ENCODE results near the gene KARS1. TPM values are rescaled to one million over a fixed set of nuclear protein-coding genes. Genes with fewer than 3 reads are reported as not detected.

KARS1 gene
- total and polyA plus RNA-seq, 2 of the 4 experiments (the other 2 are of a cell fraction): 122 to 228 TPM

DNA sequence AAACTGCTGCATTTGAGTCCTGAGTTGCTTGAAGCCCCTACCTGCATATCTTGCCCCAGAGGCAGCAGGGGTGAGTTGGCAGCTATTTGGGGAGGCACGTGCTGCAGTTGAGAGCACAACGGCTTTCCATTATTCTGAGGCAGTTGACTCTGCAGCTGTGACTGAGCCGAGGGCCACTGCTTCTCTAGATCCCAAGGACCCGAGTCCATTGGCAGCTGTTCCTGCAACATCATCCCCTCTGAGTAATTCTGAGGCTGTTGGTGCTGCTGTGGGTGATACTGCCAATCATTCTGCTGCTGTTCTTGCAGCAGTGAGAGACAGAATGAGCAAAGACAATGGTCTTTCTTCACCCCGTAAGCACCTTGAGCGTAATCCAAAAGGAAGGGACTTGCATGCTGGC lies 12.9 kb upstream of the KARS1 start:
- Histone ChIP-seq H3K23ac (ENCODE audit: low read depth, low read length) (no peak overlapping the region), H4K91ac (ENCODE audit: insufficient read depth, low read depth, low read length) (no peak overlapping the region), H2AK9ac (replicated peaks; ENCODE audit: low read depth, low read length, poor library complexity) (no peak overlapping the region), H2BK15ac (ENCODE audit: low read depth, low read length) (no peak overlapping the region), H3K9ac (ENCODE audit: low read depth, low read length) (no peak overlapping the region), H3K27me3 (ENCODE audit: control insufficient read depth, insufficient read depth, low read length) (no peaks in the 10 kb centered on the region), H3K36me3 (ENCODE audit: control insufficient read depth, insufficient read depth, low read length) (peaks cover 28% of the 10 kb centered on the region), H3K56ac (ENCODE audit: extremely low read depth, insufficient read depth, low read length) (no peak overlapping the region), H2AK5ac (ENCODE audit: low read depth, low read length) (no peak overlapping the region), H3K4ac (ENCODE audit: low read depth, low read length) (no peak overlapping the region), H2BK120ac (ENCODE audit: low read depth, low read length) (no peak overlapping the region), H3K4me3 (ENCODE audit: insufficient read depth, low read depth, low read length) (no peak overlapping the region), H3K4me2 (ENCODE audit: low read depth, low read length) (no peak overlapping the region), H3K27ac (ENCODE audit: insufficient read depth, low read length) (no peak overlapping the region), H3K9me1 (ENCODE audit: insufficient read depth, low read length) (peaks cover 6% of the 10 kb centered on the region; the same call in 1 of the 2 replicates), H2BK5ac (ENCODE audit: low read depth, low read length, poor library complexity, severe bottlenecking) (no peak overlapping the region), H4K5ac (ENCODE audit: low read depth, low read length) (no peak overlapping the region), H3K9me3 (ENCODE audit: control insufficient read depth, insufficient read depth, low read length) (no peaks in the 10 kb centered on the region), H2AFZ (replicated peaks; ENCODE audit: low read length, poor library complexity) (no peak overlapping the region), H3K18ac (ENCODE audit: low read depth, low read length) (no peak overlapping the region), H3K79me1 (ENCODE audit: low read depth in 1 of 2, low read length in 2 of 2) (peaks cover 5 to 22% of the 10 kb centered on the region in 2 experiments), H4K8ac (ENCODE audit: low read depth in 2 of 2, low read length in 2 of 2) (no peak overlapping the region), H3K4me1 (ENCODE audit: control insufficient read depth, insufficient read depth, low read length) (no peaks in the 10 kb centered on the region), H3K14ac (replicated peaks; ENCODE audit: low read depth, low read length) (no peak overlapping the region), H4K20me1 (ENCODE audit: insufficient read depth, low read length) (peaks cover 6% of the 10 kb centered on the region; the same call in 1 of the 2 replicates), H2BK20ac (ENCODE audit: low read depth, low read length) (no peak overlapping the region)
- dilution Hi-C loops (cut with HindIII; ENCODE audit: low sequenced_read_pairs, unreplicated experiment): no loop called here
- no TSS peak for BruUV-seq (replicated peaks)
- DNase-seq: no peak
- ChIA-PET CTCF (interaction anchor here (0.6 to 1.7 kb wide), 4 partner anchors 9 to 922 kb away, joined by 3 to 5 read pairs (median 4); no protein-coding TSS in a partner anchor), POLR2A (ENCODE audit: unreplicated experiment) (no interaction called here)
- intact Hi-C loops (cut with micrococcal nuclease): no loop called here
- in situ Hi-C loops (cut with MboI; ENCODE audit: low sequenced_read_pairs): no loop called here
- TF ChIP-seq, protein P1, sequence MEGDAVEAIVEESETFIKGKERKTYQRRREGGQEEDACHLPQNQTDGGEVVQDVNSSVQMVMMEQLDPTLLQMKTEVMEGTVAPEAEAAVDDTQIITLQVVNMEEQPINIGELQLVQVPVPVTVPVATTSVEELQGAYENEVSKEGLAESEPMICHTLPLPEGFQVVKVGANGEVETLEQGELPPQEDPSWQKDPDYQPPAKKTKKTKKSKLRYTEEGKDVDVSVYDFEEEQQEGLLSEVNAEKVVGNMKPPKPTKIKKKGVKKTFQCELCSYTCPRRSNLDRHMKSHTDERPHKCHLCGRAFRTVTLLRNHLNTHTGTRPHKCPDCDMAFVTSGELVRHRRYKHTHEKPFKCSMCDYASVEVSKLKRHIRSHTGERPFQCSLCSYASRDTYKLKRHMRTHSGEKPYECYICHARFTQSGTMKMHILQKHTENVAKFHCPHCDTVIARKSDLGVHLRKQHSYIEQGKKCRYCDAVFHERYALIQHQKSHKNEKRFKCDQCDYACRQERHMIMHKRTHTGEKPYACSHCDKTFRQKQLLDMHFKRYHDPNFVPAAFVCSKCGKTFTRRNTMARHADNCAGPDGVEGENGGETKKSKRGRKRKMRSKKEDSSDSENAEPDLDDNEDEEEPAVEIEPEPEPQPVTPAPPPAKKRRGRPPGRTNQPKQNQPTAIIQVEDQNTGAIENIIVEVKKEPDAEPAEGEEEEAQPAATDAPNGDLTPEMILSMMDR (conservative IDR thresholded peaks at IDR 0.05; ENCODE audit: low read depth, low read length): no peak
- TF ChIP-seq MAZ (IDR thresholded peaks at IDR 0.05; ENCODE audit: borderline replicate concordance, low read depth, low read length) (no peak), BHLHE40 (IDR thresholded peaks at IDR 0.05; ENCODE audit: low read depth, low read length) (no peak), RFX5 (IDR thresholded peaks at IDR 0.05; ENCODE audit: low read depth, low read length) (no peak), MAFK (IDR thresholded peaks at IDR 0.05; ENCODE audit: low read depth, low read length) (no peak), POLR2A (IDR thresholded peaks at IDR 0.05; ENCODE audit: low read depth, low read length) (no peak), RCOR1 (IDR thresholded peaks at IDR 0.05; ENCODE audit: insufficient replicate concordance, low read length) (no peak), CEBPB (IDR thresholded peaks at IDR 0.05; ENCODE audit: low read depth, low read length) (no peak), MXI1 (IDR thresholded peaks at IDR 0.05; ENCODE audit: borderline replicate concordance, low read depth, low read length) (no peak), CHD1 (IDR thresholded peaks at IDR 0.05; ENCODE audit: low read depth, low read length) (no peak), RAD21 (IDR thresholded peaks at IDR 0.05; ENCODE audit: low read length) (no peak), FOS (IDR thresholded peaks at IDR 0.05; ENCODE audit: low read depth, low read length) (no peak), NFE2L2 (IDR thresholded peaks at IDR 0.05; ENCODE audit: low read depth, low read length) (no peak), SMC3 (IDR thresholded peaks at IDR 0.05; ENCODE audit: low read depth, low read length) (no peak)
- TF ChIP-seq, protein P2, sequence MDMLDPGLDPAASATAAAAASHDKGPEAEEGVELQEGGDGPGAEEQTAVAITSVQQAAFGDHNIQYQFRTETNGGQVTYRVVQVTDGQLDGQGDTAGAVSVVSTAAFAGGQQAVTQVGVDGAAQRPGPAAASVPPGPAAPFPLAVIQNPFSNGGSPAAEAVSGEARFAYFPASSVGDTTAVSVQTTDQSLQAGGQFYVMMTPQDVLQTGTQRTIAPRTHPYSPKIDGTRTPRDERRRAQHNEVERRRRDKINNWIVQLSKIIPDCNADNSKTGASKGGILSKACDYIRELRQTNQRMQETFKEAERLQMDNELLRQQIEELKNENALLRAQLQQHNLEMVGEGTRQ (IDR thresholded peaks at IDR 0.05; ENCODE audit: low read depth, low read length): no peak
- TF ChIP-seq, protein P3, sequence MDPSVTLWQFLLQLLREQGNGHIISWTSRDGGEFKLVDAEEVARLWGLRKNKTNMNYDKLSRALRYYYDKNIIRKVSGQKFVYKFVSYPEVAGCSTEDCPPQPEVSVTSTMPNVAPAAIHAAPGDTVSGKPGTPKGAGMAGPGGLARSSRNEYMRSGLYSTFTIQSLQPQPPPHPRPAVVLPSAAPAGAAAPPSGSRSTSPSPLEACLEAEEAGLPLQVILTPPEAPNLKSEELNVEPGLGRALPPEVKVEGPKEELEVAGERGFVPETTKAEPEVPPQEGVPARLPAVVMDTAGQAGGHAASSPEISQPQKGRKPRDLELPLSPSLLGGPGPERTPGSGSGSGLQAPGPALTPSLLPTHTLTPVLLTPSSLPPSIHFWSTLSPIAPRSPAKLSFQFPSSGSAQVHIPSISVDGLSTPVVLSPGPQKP (IDR thresholded peaks at IDR 0.05; ENCODE audit: borderline replicate concordance, low read depth, low read length): no peak
- 100% methylated on average over 1 of the region's 6 CpGs; no CpG with 5 or more reads in 1 of the 2 experiments for WGBS, 2 experiments (ENCODE audit: extremely low coverage in 2 of 2, insufficient read length in 1 of 2)
- ATAC-seq (ENCODE audit: low read depth): no peak
